Pancreas (tissue), 10 donors: ENCODE data around the gene CALCR. TPM values are rescaled to one million over a fixed set of nuclear protein-coding genes. Genes with fewer than 3 reads are reported as not detected.
A peak's percentile ranks its signal among the peaks of the same experiment; 100 is the strongest.
"Not testable (repeated sequence)": the region's sequence is repeated elsewhere in the genome, so short reads cannot be mapped to it uniquely, and the experiment has no call there.

Experiments
- ATAC-seq, 4 donors: fragments of 200-7000 bp; cut with Tn5 transposase; one replicate each; pipeline versions ENCODE4 v1.8.0 to v1.9.1; 2020; ENCODE audit warnings: mild to moderate bottlenecking in 4 of 4, moderate library complexity in 4 of 4
- DNase-seq, 6 donors: peaks; one replicate each; pipeline ENCODE4 v3.0.0-alpha.2; 2020
- FAIRE-seq: peaks from 2 replicates; lab custom pipeline; 2012; peaks lifted over from hg19 to GRCh38; lab: Jason Lieb, UNC
- H3K27ac ChIP-seq, 4 donors: fragments of 200-600 bp; sonication (generic); 1 replicate in 3 of 4; 2 replicates in 1 of 4; pipeline versions ENCODE4 v1.5.0 to v1.8.0; 2020
- H3K27me3 ChIP-seq, 4 donors: fragments of 200-600 bp; one replicate each; pipeline ENCODE4 v1.8.0; 2021
- H3K36me3 ChIP-seq, 3 donors: fragments of 200-600 bp; sonication (generic) in 1 of 3; one replicate each; pipeline versions ENCODE4 v1.5.0 to v1.8.0; 2020 to 2021
- H3K4me1 ChIP-seq, 3 donors: fragments of 200-600 bp; one replicate each; pipeline ENCODE4 v1.8.0; 2021
- H3K4me3 ChIP-seq, 4 donors: fragments of 200-600 bp; sonication (generic) in 2 of 4; one replicate each; pipeline versions ENCODE4 v1.5.0 to v1.8.0; 2020 to 2021
- H3K9me3 ChIP-seq, 4 donors: fragments of 200-600 bp; one replicate each; pipeline ENCODE4 v1.8.0; 2021
- CTCF ChIP-seq, 4 donors: fragments of 200-600 bp; sonication (generic) in 3 of 4; IDR thresholded peaks; one replicate each; pipeline versions ENCODE4 v1.5.0 to v1.8.0; 2021; ENCODE audit warnings: antibody characterized with exemption in 4 of 4
- WGBS, 2 donors: extraction: QIAGEN DNeasy Blood & Tissue Kit; methylation state at CpG; one replicate each; pipeline ENCODE4 v1.1.7; 2013; 5-methylcytosine and 5-hydroxymethylcytosine counted together
- intact Hi-C, 3 donors: fragments of 100-400 bp; cut with DNase I; formaldehyde crosslinking; loops; one replicate each; pipeline versions ENCODE4 v1.11.1 to v1.14.2; 2022
- polyA plus RNA-seq, 2 donors: library from polyadenylated mRNA; stranded (reverse); fragments of 200-250 nt; gene quantifications; one replicate each; pipeline ENCODE4 v1.2.3, GENCODE V29; 2013
- total RNA-seq, 6 donors: library from RNA; stranded (reverse); fragmentation: NEBNext Ultra II Directional in 4 of 6; extraction: Animal tissue kit (Norgen Biotek cat#: 25700) in 4 of 6; gene quantifications; one replicate each; pipeline versions ENCODE4 v1.2.1 to v1.2.4, GENCODE V29; 2021 to 2023
- donor health status: healthy with polysubstance abuse.
- donor health status: DM: no; HTN: no; CAD: no; lungs with moderate emphysema.
- donor health status: DM: no; HTN: no; CAD: no.
- donor health status: control.
- donor health status: control.
- donor health status: Bipolar disorder and iron deficiency.
- donor health status: DM: yes; HTN: yes; CAD: no.
- donor health status: DM: no; HTN: no; CAD: no.
- donor health status: DM: no; HTN: no; CAD: no.
- donor health status: DM: yes; HTN: yes; CAD: no.

Gene CALCR
- total and polyA plus RNA-seq, 8 donors: 0.09 TPM; not detected in 7

GRCh38 chr7:93620057-93620456 is 45.5 kb upstream of the CALCR start:
- Histone ChIP-seq H3K27me3 (no peaks in the 10 kb centered on the region), H3K27ac (no peak overlapping the region), H3K4me1 (no peaks in the 10 kb centered on the region), H3K4me3 (no peak overlapping the region), H3K9me3 (no peaks in the 10 kb centered on the region), H3K36me3 (no peaks in the 10 kb centered on the region)
- ATAC-seq (no peak), DNase-seq (no peak), FAIRE-seq (no peak)
- no peak for TF ChIP-seq CTCF (IDR thresholded peaks at IDR 0.05)
- intact Hi-C loops: no loop called here

GRCh38 chr7:93601363-93601762 is 26.8 kb upstream of the CALCR start:
- intact Hi-C loops: no loop called here
- Histone ChIP-seq H3K4me3 (no peak overlapping the region), H3K4me1 (no peaks in the 10 kb centered on the region), H3K36me3 (no peaks in the 10 kb centered on the region), H3K27me3 (no peaks in the 10 kb centered on the region), H3K27ac (no peak overlapping the region), H3K9me3 (no peaks in the 10 kb centered on the region)
- FAIRE-seq (no peak), DNase-seq (no peak), ATAC-seq (no peak)
- 46 to 79% methylated on average over 1 of the region's 1 CpG for WGBS, 2 donors
- TF ChIP-seq CTCF (IDR thresholded peaks at IDR 0.05): no peak

- DNase-seq (no peak), FAIRE-seq (no peak), ATAC-seq (no peak)
- Histone ChIP-seq H3K27ac (no peak overlapping the region), H3K4me1 (no peaks in the 10 kb centered on the region), H3K9me3 (no peaks in the 10 kb centered on the region), H3K36me3 (no peaks in the 10 kb centered on the region), H3K27me3 (no peaks in the 10 kb centered on the region), H3K4me3 (no peak overlapping the region)
- no peak for TF ChIP-seq CTCF (IDR thresholded peaks at IDR 0.05)
- intact Hi-C loops: no loop called here
- 69 to 81% methylated on average over 1 of the region's 1 CpG for WGBS, 2 donors
Measured at GRCh38 chr7:93594250-93594649, 19.7 kb upstream of the CALCR start.

- Histone ChIP-seq H3K27ac (no peak overlapping the region), H3K27me3 (no peaks in the 10 kb centered on the region), H3K4me3 (no peak overlapping the region), H3K9me3 (no peaks in the 10 kb centered on the region), H3K36me3 (no peaks in the 10 kb centered on the region), H3K4me1 (no peaks in the 10 kb centered on the region)
- intact Hi-C loops: no loop called here
- TF ChIP-seq CTCF (IDR thresholded peaks at IDR 0.05): no peak
- ATAC-seq: no peak
- no peak for DNase-seq
- 44 to 66% methylated on average over 1 of the region's 1 CpG for WGBS, 2 donors
- FAIRE-seq: no peak
Measured at GRCh38 chr7:93592588-93593266, 18.2 kb upstream of the CALCR start.

GRCh38 chr7:93591224-93592050 is 16.9 kb upstream of the CALCR start:
- not testable (repeated sequence) for FAIRE-seq, H3K9me3 ChIP-seq
- 71 to 79% methylated on average over 22 to 25 of the region's 34 CpGs for WGBS, 2 donors

GRCh38 chr7:93586479-93586865 is 11.9 kb upstream of the CALCR start:
- FAIRE-seq: not testable (repeated sequence)

More at GRCh38 chr7:93591224-93592050, 16.9 kb upstream of the CALCR start:
- H3K27ac ChIP-seq, H3K4me1 ChIP-seq, H3K4me3 ChIP-seq, H3K36me3 ChIP-seq, H3K27me3 ChIP-seq, intact Hi-C loops, DNase-seq, ATAC-seq: not testable (repeated sequence)

GRCh38 chr7:93585694-93586478 is 11.4 kb upstream of the CALCR start:
- ATAC-seq, H3K36me3 ChIP-seq, H3K9me3 ChIP-seq, H3K27ac ChIP-seq, FAIRE-seq, H3K4me3 ChIP-seq, H3K27me3 ChIP-seq, intact Hi-C loops, H3K4me1 ChIP-seq: not testable (repeated sequence)
- 90% methylated on average over 22 to 47 of the region's 54 CpGs for WGBS, 2 donors
- peak in 1 of 6 donors; percentile 39 for DNase-seq

More at GRCh38 chr7:93586479-93586865, 11.9 kb upstream of the CALCR start:
- H3K36me3 ChIP-seq, H3K27me3 ChIP-seq, H3K9me3 ChIP-seq, H3K4me1 ChIP-seq, H3K4me3 ChIP-seq, ATAC-seq, H3K27ac ChIP-seq, intact Hi-C loops: not testable (repeated sequence)
- DNase-seq: peak in 1 of 6 donors; percentile 15
- 87 to 89% methylated on average over 14 to 20 of the region's 22 CpGs for WGBS, 2 donors
